ENCODE data around the gene GRAMD4.

GRAMD4 gene

GRCh38 chr22:46677323-46678002, 57.3 kb downstream of the GRAMD4 start:
- TF ChIP-seq CTCF (conservative IDR thresholded peaks at IDR 0.05; ENCODE audit: low read length) = no peak
- no peak for DNase-seq (ENCODE audit: low read depth)
- no peak overlapping the region for H3K4me3 ChIP-seq (ENCODE audit: low read length)

- TF ChIP-seq CTCF (conservative IDR thresholded peaks at IDR 0.05; ENCODE audit: low read length) = no peak
- no peak for DNase-seq (ENCODE audit: low read depth)
- no peak overlapping the region for H3K4me3 ChIP-seq (ENCODE audit: low read length)
These were observed 57.9 kb downstream of the GRAMD4 start for GRCh38 chr22:46678003-46678657.

- peak; percentile 34 for DNase-seq (ENCODE audit: low read depth)
- TF ChIP-seq CTCF (conservative IDR thresholded peaks at IDR 0.05; ENCODE audit: low read length) = no peak
- no peak overlapping the region for H3K4me3 ChIP-seq (ENCODE audit: low read length)
These were observed 58.9 kb downstream of the GRAMD4 start for GRCh38 chr22:46678785-46679700.

- no peak overlapping the region for H3K4me3 ChIP-seq (ENCODE audit: low read length)
- DNase-seq (ENCODE audit: low read depth) = no peak
- TF ChIP-seq CTCF (conservative IDR thresholded peaks at IDR 0.05; ENCODE audit: low read length) = no peak
These were observed 59.6 kb downstream of the GRAMD4 start for GRCh38 chr22:46679706-46680269.

GRCh38 chr22:46681010-46681409, 60.8 kb downstream of the GRAMD4 start:
- no peak for TF ChIP-seq CTCF (conservative IDR thresholded peaks at IDR 0.05; ENCODE audit: low read length)
- no peak overlapping the region for H3K4me3 ChIP-seq (ENCODE audit: low read length)
- no peak for DNase-seq (ENCODE audit: low read depth)

GRCh38 chr22:46682011-46682731, 62.0 kb downstream of the GRAMD4 start:
- no peak for DNase-seq (ENCODE audit: low read depth)
- TF ChIP-seq CTCF (conservative IDR thresholded peaks at IDR 0.05; ENCODE audit: low read length) = no peak
- H3K4me3 ChIP-seq (ENCODE audit: low read length) = no peak overlapping the region
